GM21529 (cell line): ENCODE measurements around the gene PIF1.

Source experiments
- ATAC-seq: cut with Tn5 transposase; IDR thresholded peaks from one replicate; pipeline ENCODE4 v1.9.1; 2021; ENCODE audit not compliant: unreplicated experiment

PIF1 gene

GRCh38 chr15:64775551-64776401 lies 49.7 kb downstream of the PIF1 start, which contains the start of gene RBPMS2:
Gene RBPMS2 (minus strand): TSS chr15:64775589. CDS start chr15:64775319, 270 bp downstream.
- no peak for ATAC-seq

- no peak for ATAC-seq
Measured at GRCh38 chr15:64774629-64775493, 50.6 kb downstream of the PIF1 start.

GRCh38 chr15:64774037-64774628 lies 51.3 kb downstream of the PIF1 start:
- no peak for ATAC-seq

GRCh38 chr15:64773606-64774005 lies 51.8 kb downstream of the PIF1 start:
- no peak for ATAC-seq

DNA sequence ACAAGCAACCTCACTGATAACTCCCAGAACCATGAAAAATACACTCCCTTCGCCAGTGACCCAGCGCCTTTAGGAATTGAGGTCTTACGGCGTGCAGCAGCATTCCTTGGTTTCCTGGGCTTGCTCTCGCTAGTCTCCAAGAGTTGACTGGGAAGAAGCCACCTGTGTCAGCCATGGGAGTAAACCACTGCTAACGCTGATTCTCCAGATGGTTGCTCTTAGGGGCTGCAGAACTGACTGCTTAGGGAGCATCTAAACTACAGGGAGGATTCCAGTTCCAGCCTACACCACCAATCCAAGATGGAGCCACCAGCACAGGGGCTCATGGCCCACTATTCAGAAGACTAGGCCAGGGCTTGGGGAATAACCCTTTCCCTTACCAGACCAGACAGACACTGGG lies 52.5 kb downstream of the PIF1 start:
- no peak for ATAC-seq

DNA sequence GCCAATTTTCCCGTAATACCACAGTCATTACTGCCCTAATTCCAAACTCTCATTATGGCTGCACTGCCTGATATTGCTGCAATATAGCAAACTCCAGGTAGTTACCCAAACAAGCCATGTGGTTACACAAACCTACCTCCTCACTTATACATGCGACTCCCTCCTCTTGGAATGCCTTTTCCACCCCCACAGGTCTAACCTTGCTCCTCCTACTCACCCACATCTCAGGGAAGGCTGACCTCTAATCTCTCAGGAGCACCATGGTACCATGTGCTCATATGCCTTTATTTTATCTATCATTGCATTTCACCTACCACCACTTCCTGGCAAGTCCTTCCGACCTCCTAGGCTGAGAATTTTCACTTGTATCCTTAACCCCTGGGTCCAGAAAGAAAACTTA lies 53.0 kb downstream of the PIF1 start:
- no peak for ATAC-seq

GRCh38 chr15:64770626-64771025 lies 54.8 kb downstream of the PIF1 start:
- no peak for ATAC-seq

- no peak for ATAC-seq
Measured at GRCh38 chr15:64767203-64767602, 58.2 kb downstream of the PIF1 start.

DNA sequence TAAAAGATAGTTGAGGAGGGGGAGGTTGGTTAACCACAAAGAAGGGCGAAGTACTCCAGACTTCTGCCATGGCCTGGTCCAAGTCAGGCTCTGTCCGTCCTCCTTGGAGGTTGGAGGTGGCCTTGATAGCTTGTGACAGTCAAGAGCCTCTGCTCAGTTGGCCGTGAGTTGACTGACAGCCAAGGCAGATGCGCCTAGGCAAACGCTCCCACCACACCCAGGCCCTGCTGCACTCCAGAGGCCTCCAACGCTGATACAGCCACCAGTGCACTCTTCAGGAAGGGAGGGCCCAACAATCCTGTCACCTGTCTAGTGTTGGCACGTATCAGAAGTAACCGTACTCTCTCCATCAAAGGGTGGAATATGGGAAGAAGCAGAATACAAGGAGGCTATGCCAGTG lies 59.4 kb downstream of the PIF1 start:
- ATAC-seq, result no peak
